Endothelial cell of umbilical vein (primary cell): ENCODE measurements around the gene POU2F3. TPM values are rescaled to one million over a fixed set of nuclear protein-coding genes. Genes with fewer than 3 reads are reported as not detected.

Experiments
- BruUV-seq: library from RNA; stranded (reverse); fragments of 400-500 nt; replicated peaks from 2 replicates; lab custom pipeline; 2021; lab: Mats Ljungman, UMichigan
- CTCF ChIA-PET: fragments of 300-600, 350-600 bp; sonication (Branson Sonifier 250); formaldehyde crosslinking; loops from one replicate; lab custom pipeline; 2021; ENCODE audit warnings: antibody characterized with exemption, inconsistent platforms; lab: Charles Lee
- POLR2A ChIA-PET: fragments of 300-600, 350-600 bp; sonication (Branson Sonifier 250); formaldehyde crosslinking; loops from one replicate; lab custom pipeline; 2021; ENCODE audit warnings: antibody characterized with exemption, inconsistent platforms; lab: Charles Lee
- DNase-seq: peaks from one replicate; pipeline ENCODE4 v3.0.0-alpha.2; 2011; ENCODE audit warnings: low read depth, low spot score
- FAIRE-seq: peaks from 2 replicates; lab custom pipeline; 2011; peaks lifted over from hg19 to GRCh38; lab: Jason Lieb, UNC
- H2AFZ ChIP-seq: 2 replicates; pipeline ENCODE4 v1.6.0; 2012; ENCODE audit warnings: low read depth, low read length, control low read depth, inconsistent platforms
- H3K27ac ChIP-seq: 2 replicates; pipeline ENCODE4 v1.5.1; 2011; ENCODE audit warnings: low read depth, mild to moderate bottlenecking, control low read depth, low read length, moderate library complexity; ENCODE audit not compliant: insufficient read depth
- H3K27me3 ChIP-seq, 2 experiments: 2 replicates each; pipeline versions ENCODE4 v1.6.0 to v1.6.1; 2011; ENCODE audit warnings: low read length in 2 of 2, mixed read lengths in 1 of 2; ENCODE audit not compliant: control insufficient read depth in 2 of 2, insufficient read depth in 2 of 2
- H3K36me3 ChIP-seq, 2 experiments: 2 replicates in 1 of 2; 3 replicates in 1 of 2; pipeline ENCODE4 v1.5.1; 2011; ENCODE audit warnings: low read length in 2 of 2, mild to moderate bottlenecking in 1 of 2, moderate library complexity in 1 of 2; ENCODE audit not compliant: control insufficient read depth in 2 of 2, insufficient read depth in 2 of 2; ENCODE audit errors: extremely low read depth in 1 of 2
- H3K4me1 ChIP-seq: 3 replicates; pipeline ENCODE4 v1.5.1; 2011; ENCODE audit warnings: mild to moderate bottlenecking, low read length; ENCODE audit not compliant: control insufficient read depth, insufficient read depth; ENCODE audit errors: extremely low read depth
- H3K4me2 ChIP-seq: 2 replicates; pipeline ENCODE4 v1.6.1; 2011; ENCODE audit warnings: low read length, control low read depth, mixed read lengths; ENCODE audit not compliant: insufficient read depth
- H3K4me3 ChIP-seq, 3 experiments: fragments of 200-600 bp in 1 of 3; sonication (generic), shearing (Covaris generic) in 1 of 3; replicated peaks in 1 of 3; 2 replicates each; pipeline ENCODE4 v1.5.1; 2011 to 2016; ENCODE audit warnings: control low read depth in 3 of 3, low read length in 3 of 3, mild to moderate bottlenecking in 2 of 3, inconsistent platforms in 1 of 3, low read depth in 1 of 3, moderate library complexity in 1 of 3; ENCODE audit not compliant: insufficient read depth in 1 of 3
- H3K79me2 ChIP-seq: 2 replicates; pipeline ENCODE4 v1.6.0; 2012; ENCODE audit warnings: low read length, inconsistent platforms; ENCODE audit not compliant: control insufficient read depth, insufficient read depth
- H3K9ac ChIP-seq: replicated peaks from 2 replicates; pipeline ENCODE3; 2011; ENCODE audit warnings: low read length, control low read depth; ENCODE audit not compliant: insufficient read depth; ENCODE audit errors: extremely low read depth
- H3K9me1 ChIP-seq: replicated peaks from 3 replicates; pipeline ENCODE4 v1.6.0; 2011; ENCODE audit warnings: mild to moderate bottlenecking, low read length; ENCODE audit not compliant: control insufficient read depth, insufficient read depth; ENCODE audit errors: extremely low read depth
- H3K9me3 ChIP-seq: replicated peaks from 2 replicates; pipeline ENCODE4 v1.5.1; 2012; ENCODE audit warnings: low read length, inconsistent platforms; ENCODE audit not compliant: control insufficient read depth, insufficient read depth
- H4K20me1 ChIP-seq: replicated peaks from 2 replicates; pipeline ENCODE3; 2011; ENCODE audit warnings: mild to moderate bottlenecking, low read length; ENCODE audit not compliant: control insufficient read depth, insufficient read depth; ENCODE audit errors: extremely low read depth
- EZH2 ChIP-seq: IDR thresholded peaks from 2 replicates; pipeline ENCODE4 v1.6.1; 2012; ENCODE audit warnings: borderline replicate concordance, low read depth, mild to moderate bottlenecking, moderate library complexity, low read length, inconsistent platforms; ENCODE audit not compliant: severe bottlenecking
- FOS ChIP-seq: IDR thresholded peaks from 2 replicates; pipeline ENCODE4 v1.6.1; 2011; ENCODE audit warnings: mild to moderate bottlenecking, low read length, moderate library complexity, borderline replicate concordance; ENCODE audit not compliant: insufficient read depth
- GATA2 ChIP-seq: IDR thresholded peaks from 2 replicates; pipeline ENCODE4 v1.7.0; 2011; ENCODE audit warnings: low read depth, mild to moderate bottlenecking, moderate library complexity, mixed read lengths, low read length; ENCODE audit not compliant: insufficient read length, insufficient read depth
- JUN ChIP-seq: IDR thresholded peaks from 2 replicates; pipeline ENCODE4 v1.6.1; 2011; ENCODE audit warnings: borderline replicate concordance, low read depth; ENCODE audit not compliant: insufficient read length, insufficient read depth
- MYC ChIP-seq: IDR thresholded peaks from one replicate; pipeline ENCODE4 v1.6.1; 2011; ENCODE audit warnings: mild to moderate bottlenecking, low read depth, low read length
- POLR2A ChIP-seq: IDR thresholded peaks from 2 replicates; pipeline ENCODE4 v1.6.1; 2012; ENCODE audit warnings: low read depth, mild to moderate bottlenecking, control low read depth, low read length
- POLR2AphosphoS5 ChIP-seq: IDR thresholded peaks from 2 replicates; pipeline ENCODE4 v1.6.1; 2012; ENCODE audit warnings: low read depth, mild to moderate bottlenecking, control low read depth, low read length, moderate library complexity; ENCODE audit not compliant: insufficient read depth
- dilution Hi-C: fragments of 300-500 bp; cut with MboI; formaldehyde crosslinking; loops from one replicate; pipeline ENCODE4 v1.15.0; 2019; ENCODE audit warnings: low sequenced_read_pairs; ENCODE audit not compliant: extremely low pct_ligation_motif_present
- intact Hi-C: fragments of 100-400 bp; cut with micrococcal nuclease; formaldehyde crosslinking; loops from one replicate; pipeline ENCODE4 v1.10.0; 2022
- polyA plus RNA-seq, 4 experiments: library from polyadenylated mRNA; depleted of rRNA in 3 of 4; stranded (reverse) in 3 of 4; unstranded in 1 of 4; fragments of >200 nt; gene quantifications; 2 replicates each; pipeline versions ENCODE4 v1.2.1 to v1.2.3, GENCODE V29; 2011 to 2012; ENCODE audit warnings: missing spikeins in 1 of 4
- total RNA-seq: library from RNA; stranded (reverse); gene quantifications from 2 replicates; pipeline ENCODE4 v1.2.3, GENCODE V29; 2021
- TF ChIP-seq, protein P1 (sequence below): IDR thresholded peaks from 2 replicates; pipeline ENCODE4 v1.6.1; 2011; ENCODE audit not compliant: insufficient read depth, insufficient read length
- TF ChIP-seq, protein P2 (sequence below), 2 donors: IDR thresholded peaks; 1 replicate in 1 of 2; 2 replicates in 1 of 2; pipeline ENCODE4 v1.5.1; 2011; ENCODE audit warnings: low read length in 2 of 2, mild to moderate bottlenecking in 2 of 2, moderate library complexity in 2 of 2, control low read depth in 1 of 2, inconsistent platforms in 1 of 2, low read depth in 1 of 2; ENCODE audit not compliant: insufficient read depth in 1 of 2; ENCODE audit errors: extremely low read depth in 1 of 2

POU2F3 gene
- total and polyA plus RNA-seq, 2 donors (not counting 3 experiments of a cell fraction or from before 2014, with no cell fraction given): 0.06 TPM; not detected in 1

DNA sequence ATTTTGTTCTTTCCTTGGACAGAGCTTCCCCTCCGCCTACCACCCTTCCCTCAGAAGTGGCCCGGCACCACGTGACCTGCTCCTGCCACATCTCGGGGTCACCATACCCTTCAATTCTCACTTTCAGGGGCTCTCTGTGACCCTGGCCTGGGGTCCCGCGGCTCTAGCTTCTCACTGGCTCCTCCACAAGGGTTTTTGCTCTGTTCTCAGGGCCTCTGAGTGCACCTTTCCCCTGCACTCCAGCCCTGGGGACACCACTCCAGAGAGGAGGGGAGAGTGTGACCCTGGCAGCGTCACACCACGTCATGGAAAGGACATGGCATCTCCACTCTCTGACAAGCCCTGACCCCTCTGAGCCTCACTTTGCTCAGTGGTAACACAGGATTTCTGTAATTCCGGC, 17.4 kb downstream of the POU2F3 start:
- no peaks in the 10 kb centered on the region for H3K36me3 ChIP-seq
- dilution Hi-C loops: no loop called here
- no peaks in the 10 kb centered on the region for H3K9me3 ChIP-seq
- no peaks in the 10 kb centered on the region for H3K4me1 ChIP-seq
- no peak overlapping the region for H3K4me3 ChIP-seq
- FAIRE-seq: no peak
- ChIA-PET POLR2A (no interaction called here), CTCF (interaction anchor here (1.2 to 3.2 kb wide), 3 partner anchors 9 to 46 kb away, joined by 3 to 20 read pairs (median 7); no protein-coding TSS in a partner anchor)
- DNase-seq: no peak
- H3K4me2 ChIP-seq: no peak overlapping the region
- no peaks in the 10 kb centered on the region for H3K9me1 ChIP-seq
- intact Hi-C loops: no loop called here
- no peak overlapping the region for H2AFZ ChIP-seq
- BruUV-seq: no TSS peak
- TF ChIP-seq, protein P1, sequence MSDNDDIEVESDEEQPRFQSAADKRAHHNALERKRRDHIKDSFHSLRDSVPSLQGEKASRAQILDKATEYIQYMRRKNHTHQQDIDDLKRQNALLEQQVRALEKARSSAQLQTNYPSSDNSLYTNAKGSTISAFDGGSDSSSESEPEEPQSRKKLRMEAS: no peak
- TF ChIP-seq MYC (no peak), EZH2 (no peak), POLR2A (no peak), POLR2AphosphoS5 (no peak), FOS (no peak), GATA2 (no peak), JUN (no peak)
- TF ChIP-seq, protein P2, sequence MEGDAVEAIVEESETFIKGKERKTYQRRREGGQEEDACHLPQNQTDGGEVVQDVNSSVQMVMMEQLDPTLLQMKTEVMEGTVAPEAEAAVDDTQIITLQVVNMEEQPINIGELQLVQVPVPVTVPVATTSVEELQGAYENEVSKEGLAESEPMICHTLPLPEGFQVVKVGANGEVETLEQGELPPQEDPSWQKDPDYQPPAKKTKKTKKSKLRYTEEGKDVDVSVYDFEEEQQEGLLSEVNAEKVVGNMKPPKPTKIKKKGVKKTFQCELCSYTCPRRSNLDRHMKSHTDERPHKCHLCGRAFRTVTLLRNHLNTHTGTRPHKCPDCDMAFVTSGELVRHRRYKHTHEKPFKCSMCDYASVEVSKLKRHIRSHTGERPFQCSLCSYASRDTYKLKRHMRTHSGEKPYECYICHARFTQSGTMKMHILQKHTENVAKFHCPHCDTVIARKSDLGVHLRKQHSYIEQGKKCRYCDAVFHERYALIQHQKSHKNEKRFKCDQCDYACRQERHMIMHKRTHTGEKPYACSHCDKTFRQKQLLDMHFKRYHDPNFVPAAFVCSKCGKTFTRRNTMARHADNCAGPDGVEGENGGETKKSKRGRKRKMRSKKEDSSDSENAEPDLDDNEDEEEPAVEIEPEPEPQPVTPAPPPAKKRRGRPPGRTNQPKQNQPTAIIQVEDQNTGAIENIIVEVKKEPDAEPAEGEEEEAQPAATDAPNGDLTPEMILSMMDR (IDR thresholded peaks at IDR 0.05; ENCODE audit: extremely low read depth in 1 of 2, insufficient read depth in 1 of 2, low read depth in 1 of 2, low read length in 2 of 2): no peak
- no peak overlapping the region for H3K9ac ChIP-seq
- no peak overlapping the region for H3K27ac ChIP-seq
- H3K79me2 ChIP-seq: no peaks in the 10 kb centered on the region
- H3K27me3 ChIP-seq: peaks cover 16 to 22% of the 10 kb centered on the region in 2 experiments
- H4K20me1 ChIP-seq: no peaks in the 10 kb centered on the region
